GM21529 (cell line): ENCODE data around the gene SDK2.

ENCODE experiments used
- ATAC-seq: cut with Tn5 transposase; IDR thresholded peaks from one replicate; pipeline ENCODE4 v1.9.1; 2021; ENCODE audit not compliant: unreplicated experiment

The SDK2 gene

DNA sequence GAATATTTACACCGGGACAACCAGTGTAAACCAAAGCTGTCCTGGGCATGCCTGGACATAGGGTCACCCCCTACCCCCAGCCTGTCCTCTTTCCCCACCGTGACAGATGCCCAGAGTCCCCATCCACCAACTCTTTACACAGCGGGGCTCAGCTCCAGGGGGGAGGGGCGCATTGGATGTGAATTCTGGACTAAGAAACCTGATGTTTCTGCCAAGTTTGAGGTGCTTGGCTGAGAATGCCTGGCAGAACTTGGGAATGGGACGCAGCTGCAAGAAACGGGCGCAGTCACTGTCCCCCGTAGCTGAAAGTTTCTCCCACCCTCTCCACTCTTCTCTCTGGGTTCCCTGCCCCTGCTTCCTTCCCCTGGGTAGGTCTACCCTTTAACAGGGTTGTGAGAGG, 264.4 kb downstream of the SDK2 start:
- no peak for ATAC-seq

DNA sequence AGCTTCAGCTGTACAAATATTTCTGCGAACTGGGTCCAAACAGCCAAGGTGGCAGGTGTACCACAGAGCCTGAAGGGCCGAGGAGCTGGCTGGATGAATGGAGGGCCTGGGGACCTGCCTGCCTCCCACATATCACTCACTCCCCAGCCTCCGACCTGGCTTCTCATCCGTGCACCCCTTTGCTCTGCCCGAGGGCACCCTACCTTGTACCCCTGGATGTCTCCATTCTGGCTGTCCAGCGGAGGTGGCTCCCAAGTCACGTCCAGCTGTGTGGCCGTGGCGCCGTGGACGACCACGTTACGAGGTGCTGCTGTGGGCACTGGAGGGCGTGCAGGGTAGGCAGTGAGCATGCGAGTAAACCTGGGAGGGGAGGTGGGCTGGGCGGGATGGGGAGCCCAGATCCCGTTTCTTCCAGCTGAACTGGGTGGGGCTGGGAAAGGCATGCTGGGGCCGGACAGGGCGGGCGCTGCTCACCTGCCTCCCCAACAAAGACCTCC, 265.2 kb downstream of the SDK2 start:
- no peak for ATAC-seq

DNA sequence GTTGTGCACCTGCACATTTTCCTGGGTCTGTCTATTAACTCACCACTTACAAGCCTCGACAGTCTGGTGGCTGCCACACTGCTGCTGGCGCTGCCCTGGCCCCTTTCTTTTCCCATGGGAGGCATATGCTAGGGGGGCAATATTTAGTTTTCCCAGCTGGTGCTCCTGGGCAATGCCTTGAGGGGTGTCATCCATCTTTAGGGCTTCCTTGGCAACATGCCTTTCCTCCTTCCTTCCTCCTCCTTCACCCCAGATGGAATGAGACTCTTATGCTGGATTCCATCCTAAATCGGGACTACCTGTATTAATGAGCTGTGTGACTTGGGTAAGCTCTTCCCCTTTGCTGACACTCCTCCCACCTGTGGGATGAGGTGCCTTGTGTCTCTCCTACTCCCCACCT, 267.6 kb downstream of the SDK2 start:
- ATAC-seq, result no peak

DNA sequence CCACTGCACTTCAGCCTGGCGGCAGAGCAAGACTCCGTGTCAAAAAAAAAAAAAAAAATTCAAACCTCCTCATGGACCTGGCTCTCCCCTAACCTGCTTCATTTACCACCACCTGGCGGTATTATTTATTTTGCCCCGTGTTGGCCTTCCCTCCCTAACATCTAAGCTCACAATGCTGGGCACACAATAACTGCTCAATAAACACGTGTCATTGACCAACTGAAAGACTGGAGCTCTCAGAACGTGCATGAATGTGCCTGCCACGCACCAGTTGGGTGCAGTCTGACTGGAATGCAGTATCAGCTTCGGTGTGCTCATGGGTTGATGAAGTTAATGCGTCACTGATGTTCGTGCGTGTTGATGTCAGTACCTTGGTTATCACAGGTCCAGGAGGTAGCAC, 268.1 kb downstream of the SDK2 start:
- no peak for ATAC-seq

DNA sequence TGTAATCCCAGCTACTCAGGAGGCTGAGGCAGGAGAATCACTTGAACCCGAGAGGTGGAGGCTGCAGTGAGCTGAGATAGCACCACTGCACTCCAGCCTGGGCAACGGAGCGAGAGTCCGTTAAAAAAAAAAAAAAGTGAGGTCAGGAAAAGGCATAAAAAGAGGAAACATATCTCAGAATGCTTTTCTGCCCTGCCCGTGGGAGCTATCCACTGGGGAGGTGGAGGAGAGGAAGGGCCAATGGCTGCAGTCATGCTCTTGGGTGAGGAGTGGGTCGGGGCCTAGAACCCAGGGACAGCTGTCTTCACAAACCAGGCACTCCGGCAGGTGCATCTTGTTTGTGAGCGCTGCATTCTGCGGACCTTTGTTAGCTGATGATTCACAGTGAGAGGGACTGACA, 272.4 kb downstream of the SDK2 start:
- no peak for ATAC-seq

DNA sequence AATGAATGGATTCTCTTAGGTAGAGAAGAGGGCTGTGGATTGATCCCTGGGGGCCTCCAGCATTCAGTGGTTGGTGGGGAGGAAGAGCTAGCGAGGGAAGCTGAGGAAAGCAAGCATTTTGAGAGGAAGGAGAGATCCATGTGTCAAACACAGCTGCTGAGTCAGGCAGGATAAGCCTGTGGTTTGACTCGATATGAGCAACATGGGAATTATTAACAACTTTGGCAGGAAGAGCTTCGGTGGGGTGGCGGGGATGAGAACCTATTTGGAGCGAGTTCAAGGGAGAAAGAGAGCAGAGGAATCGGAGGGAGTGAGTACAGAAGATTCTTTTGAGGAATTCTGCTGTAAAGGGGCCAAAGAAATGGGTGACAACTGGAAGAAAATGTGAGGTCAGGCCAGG, 273.0 kb downstream of the SDK2 start:
- ATAC-seq, result no peak

DNA sequence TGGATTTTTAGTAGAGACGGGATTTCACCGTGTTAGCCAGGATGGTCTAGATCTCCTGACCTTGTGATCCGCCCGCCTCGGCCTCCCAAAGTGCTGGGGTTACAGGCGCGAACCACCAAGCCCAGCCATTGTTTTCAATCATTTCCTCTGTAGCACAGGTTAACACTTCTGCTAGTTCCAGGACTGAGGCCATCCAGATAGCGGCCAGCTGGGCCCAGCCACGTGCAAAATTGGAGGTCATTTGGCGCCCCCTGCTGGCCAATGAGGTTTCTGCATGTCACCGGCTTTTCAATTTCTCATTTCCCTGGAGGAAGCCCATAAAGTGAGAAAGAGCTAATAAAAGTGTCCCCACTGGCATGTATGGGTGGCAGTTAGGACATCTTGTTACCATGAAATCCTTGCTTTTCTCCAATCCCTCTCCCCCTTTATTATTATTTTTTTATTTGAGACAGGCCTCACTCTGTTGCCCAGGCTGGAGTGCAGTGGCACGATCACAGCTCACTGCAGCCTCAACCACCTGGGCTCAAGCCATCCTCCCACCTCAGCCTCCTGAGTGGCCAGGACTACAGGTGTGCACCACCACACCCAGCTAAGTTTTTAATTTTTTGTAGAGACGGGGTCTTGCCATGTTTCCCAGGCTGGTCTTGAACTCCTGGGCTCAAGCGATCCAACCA, 274.3 kb downstream of the SDK2 start:
- peak; percentile 60 for ATAC-seq

DNA sequence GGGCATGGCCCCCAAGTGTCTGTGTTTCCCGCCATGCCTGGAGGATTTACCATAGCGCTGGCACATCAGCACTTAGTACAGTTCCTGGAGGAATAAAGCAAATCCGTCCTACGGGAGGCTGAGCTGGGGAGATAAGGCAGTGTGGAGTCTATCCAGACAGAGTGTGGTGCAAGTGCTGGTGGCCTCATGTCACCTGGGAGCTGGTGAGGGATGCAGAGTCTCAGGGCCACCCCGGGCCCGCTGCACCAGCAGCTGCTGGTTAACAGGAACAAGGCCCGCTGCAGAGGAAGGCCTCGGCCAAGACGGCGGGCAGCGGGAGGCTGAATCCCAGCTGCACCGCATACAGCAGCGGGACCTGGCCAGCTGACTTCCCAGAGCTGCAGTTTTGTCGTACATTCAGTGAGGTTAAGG, 275.1 kb downstream of the SDK2 start:
- ATAC-seq, result no peak

DNA sequence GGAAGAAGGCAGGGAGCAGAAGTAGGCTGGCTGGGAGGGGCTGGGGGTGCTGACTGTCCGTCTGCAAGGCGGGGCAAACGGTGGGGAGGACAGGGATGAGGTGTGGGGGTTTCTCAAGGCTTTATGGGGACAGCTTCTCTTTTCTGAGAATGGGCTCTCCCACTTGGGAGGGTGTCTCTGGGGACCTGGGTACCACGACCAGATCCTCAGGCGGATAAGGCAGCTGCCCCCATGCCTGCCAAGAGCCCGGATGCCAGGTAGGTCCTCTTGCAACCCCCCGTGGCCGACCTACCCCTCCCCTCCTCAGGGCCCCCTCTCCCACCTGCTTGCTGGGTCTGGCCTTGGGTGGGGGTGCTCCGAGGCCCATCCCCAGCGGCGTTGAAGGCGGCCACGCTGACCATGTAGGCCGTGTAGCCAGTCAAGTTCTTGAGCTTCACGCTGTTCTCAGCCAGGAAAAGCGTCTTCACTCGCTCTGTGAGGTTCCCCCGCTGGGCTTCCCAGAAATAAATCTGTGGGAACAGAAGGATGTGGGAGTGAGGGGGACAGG, 276.1 kb downstream of the SDK2 start:
- ATAC-seq, result no peak

DNA sequence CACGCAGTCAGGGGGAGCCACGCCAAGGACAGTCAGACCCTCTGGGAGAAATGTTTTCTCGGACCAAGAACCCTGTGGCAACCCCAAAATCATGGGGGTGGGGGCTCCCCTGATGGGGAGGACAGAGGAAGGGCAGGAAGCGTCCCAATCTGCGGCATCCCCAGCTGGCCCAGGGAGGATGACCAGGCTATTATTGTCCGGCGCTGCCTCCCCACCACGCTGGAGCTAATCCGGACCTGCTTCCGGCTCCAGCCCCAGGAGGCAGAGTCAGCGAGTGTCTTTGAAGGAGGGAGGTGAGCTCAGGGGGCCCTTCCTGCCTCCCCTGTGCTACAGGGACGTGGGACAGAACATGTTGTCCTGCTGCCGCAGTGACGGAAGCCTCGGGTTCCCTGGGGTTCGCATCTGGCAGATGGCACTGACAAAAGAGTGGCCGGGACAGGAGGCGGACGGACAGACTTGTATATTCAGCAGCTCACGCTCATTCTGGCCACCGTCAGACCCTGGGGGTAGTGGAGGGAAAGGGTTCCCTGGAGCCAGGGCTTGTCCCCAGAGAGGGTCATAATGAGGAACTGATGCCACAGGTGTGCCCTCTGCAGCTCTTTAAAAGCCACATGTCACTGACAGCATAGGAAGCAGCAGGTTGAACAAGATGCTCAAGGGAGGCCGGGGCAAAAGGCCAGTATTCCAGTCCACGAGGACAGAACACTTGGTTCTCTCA, 278.2 kb downstream of the SDK2 start:
- ATAC-seq, result no peak

DNA sequence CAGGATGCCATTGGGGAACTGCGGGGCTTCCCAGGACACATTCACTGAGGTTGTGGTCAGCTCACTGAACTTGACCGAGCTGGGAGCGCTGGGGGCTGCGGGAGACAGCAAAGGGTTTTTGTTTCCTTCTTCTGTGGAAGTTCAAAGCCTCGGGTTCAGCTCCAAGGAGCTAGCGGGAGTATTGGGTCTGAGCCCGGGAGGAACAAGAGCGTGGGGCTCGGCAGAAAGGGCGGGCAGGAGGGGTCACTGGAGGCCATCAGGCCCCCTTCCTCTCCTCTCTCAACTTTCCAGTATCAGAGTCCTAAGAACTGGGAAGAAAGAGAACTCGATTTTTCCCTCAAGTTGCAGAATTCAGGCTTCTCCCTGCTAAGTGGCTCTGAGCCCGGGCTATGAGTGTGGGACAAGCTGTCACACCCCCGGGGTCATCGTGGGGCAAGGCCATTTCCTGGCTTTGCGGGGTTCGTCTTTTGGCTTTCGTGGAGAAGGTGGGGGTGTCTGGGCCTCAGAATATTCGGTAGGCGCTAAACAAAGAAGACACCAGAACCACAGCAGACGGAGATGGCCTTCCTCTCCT, 278.9 kb downstream of the SDK2 start:
- no peak for ATAC-seq

DNA sequence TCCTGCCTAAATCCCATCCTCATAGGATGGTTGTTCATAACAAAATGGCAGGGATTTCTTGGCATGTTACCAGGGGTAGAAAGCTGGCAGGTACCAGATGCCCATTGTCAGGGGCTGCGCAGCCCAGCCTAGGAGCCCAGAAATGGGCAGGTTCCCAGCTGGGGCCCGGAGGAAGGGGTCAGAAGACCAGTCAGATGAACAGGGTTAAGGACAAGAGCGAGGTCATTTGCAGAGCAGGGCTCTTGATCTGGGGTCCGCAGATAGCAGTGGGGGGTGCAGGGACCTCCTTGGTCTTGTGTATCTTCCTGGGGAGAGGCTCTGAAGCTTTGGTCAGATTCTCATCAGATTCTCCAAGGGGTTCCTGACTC, 280.1 kb downstream of the SDK2 start:
- no peak for ATAC-seq

DNA sequence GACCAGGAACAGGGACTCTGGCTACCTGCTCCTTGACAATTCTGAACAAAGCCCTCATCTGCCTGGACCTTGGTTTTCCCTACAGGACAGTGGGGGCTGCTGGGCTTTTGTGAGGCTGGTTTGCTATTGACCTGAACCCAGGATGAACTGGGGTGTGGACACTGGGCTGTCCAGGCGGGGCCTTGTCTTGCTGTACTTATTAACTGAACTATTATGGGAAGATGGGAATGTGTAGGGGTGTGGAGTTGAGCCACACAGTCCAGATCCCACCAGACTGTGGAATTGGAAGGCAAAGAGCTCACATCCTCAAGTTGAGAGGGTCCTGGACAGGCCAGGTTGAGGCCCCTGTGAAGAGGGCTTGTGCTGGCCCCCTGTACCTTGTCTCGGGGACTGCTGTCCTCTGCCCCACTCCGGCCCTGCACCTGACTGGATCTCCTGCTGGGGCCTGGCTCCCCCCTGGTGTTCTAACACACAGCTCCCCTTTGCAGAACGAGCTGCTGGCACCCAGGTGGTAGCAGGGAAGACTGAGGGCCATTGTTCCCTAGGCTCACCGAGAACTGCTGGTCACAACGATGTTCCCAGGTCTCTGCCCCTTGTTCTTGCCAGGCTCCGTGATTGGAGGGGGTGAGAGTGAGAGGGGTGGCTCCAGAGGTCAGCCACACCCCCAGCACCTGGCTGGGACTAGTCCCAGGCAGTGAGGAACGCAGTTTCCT, 280.6 kb downstream of the SDK2 start:
- no peak for ATAC-seq

DNA sequence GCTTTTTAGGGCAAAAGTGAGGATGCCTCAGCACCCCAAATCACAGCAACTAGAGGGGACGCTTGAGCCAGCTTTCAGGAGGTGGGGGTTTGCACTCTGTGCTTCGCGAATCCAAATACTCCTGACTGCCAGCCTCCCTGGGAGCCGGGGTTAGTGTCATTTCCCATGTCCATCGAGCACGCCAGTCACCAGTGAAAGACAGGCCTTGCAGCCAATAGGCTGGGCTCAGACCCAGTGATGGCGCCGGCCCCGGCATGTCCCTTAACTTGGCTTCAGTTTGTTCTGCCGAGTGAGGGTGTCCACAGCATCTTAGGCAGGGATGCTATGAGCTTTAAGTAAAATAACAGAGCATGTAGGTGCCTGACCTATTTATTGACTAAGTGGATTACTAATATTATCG, 281.5 kb downstream of the SDK2 start:
- ATAC-seq, result no peak

DNA sequence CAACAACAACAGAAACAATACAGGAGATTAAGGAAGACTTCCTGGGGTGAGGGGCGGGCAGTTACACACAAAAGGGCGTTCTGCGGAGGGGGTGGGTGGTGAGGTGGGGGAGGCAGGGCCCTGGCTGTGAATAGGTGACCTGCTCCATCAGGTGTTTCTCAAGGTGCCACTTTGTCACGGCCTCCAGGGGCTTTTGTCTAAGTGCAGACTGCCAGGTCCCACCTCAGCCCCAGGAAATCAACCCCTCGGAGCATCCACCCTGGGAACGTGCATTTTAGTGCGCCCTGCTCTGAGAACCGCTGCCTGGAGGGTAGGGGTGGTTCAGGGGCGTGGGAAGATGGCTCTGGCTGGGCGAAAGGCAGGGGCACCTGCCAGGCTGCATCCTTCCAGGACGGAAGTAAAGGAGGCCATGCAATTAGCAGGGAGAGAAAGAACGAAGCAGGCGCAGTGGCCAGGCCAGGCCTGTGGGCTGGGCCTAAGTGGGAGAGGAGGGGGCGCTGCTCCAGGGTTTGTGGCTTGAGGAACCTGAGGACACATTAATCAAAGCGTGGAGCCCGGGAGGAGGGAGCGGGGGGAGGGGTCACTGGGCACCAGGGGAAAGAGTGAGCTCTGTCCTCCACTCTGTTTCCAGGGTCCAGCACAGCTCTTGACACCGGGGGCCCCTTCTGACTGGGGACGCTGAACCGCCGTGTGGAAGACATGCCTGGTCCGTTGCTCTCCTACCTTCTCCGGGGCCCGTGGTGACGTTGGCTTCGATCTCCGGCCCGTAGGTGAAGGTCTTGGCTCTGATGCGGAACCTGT, 283.1 kb downstream of the SDK2 start:
- ATAC-seq, result no peak

DNA sequence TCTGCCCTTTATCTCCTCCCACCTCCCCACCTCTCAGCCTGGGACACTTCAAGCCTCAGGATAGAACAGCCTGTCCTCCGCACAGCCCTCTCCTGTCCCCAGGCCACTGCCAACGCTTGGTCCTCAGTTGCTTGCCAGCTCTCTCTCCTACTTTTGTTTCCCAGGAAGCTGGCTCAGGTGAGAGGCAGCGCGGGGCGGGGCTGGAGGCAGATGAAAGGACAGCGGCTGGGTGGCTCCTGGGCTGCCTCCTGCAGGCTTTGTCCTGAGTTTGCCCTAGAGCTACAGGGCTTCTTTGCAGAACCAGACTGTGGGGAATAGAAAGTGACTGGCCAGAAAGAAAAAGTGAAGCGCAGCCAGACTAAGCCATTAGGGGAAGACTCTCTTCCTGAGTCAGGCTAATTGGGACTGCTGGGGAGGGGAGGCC, 284.2 kb downstream of the SDK2 start:
- ATAC-seq, result no peak

DNA sequence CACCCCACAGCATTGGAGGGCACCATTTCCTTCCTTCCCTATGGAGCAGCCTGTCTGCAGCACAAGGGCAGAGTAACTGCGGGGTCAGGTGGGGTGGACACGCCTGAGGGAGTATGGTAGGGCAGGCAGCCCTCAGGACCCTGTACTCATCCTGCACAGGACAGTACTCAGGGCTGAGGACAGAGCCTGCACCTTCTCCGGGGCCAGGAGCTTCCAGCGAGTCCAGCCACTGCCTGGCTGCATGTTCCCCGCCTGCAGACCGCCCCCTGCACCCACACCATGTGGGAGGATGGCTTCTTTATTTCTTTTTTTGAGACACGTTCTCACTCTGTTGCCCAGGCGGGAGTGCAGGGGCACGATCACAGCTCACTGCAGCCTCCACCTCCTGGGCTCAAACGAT, 284.9 kb downstream of the SDK2 start:
- ATAC-seq, result no peak

DNA sequence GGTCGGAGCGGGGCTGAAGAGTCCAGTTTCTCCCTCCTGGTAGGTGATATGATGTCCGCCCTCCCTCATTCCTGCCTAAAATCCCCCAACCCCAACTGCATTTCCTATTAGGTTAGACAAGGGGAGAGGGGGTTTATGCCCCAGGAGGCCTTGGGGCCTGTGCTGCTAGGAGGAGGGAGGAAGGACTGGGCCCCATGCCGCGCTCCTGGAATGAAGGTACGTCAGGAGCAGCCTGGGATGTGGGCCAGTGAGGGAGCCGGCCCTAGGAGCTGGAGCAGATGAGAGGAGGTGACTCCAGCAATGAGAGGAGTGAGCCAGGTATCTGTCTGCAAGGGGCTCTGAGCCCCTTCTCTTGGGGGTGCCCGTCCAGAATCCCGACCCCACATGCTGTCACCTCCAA, 285.6 kb downstream of the SDK2 start:
- no peak for ATAC-seq

DNA sequence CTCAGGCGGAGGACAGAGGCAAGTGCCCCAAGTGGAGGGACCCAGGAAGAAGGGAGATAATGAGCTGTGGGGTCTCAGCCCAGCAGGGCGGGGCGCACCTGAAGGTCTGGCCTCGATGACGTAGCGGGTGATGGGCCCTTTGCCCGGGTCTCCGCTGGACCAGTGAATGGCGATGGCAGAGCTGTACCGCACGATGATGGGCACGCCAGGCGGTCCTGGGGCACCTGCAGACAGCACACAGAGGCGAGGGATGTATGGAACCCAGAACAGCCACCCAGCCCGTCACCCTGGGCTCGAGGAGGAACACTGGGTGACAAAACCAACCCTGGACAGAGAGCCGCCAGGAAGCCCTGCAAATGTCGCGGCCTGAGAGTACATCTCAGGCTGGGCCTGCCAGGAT, 286.3 kb downstream of the SDK2 start:
- ATAC-seq, result no peak

DNA sequence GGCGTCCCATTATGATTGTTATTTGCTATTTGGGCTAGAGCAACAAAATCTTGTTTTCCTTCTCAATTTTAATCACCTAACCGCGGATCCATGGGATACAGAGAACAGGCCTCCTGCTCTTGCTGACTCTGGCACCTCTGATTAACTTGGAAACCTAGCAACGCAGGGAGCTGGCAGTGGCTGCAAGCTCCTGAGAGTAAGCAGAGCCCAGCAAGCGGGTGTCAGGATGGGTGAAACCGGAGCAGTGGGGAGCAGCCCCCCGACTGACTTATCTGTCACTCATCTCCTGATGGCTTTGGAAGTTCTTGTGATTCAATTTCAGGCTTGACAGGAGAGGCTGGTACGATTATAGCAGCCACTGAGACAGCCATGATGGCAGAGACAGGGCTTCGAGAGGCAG, 286.9 kb downstream of the SDK2 start:
- ATAC-seq, result no peak
